Left ventricle myocardium inferior (tissue), 1 donor: ENCODE measurements around the gene SMARCC1. TPM values are rescaled to one million over a fixed set of nuclear protein-coding genes. Genes with fewer than 3 reads are reported as not detected.

Source experiments
- DNase-seq: peaks from one replicate; pipeline ENCODE4 v3.0.0-alpha.2; 2020
- H3K27ac ChIP-seq: fragments of 200-600 bp; replicated peaks from 2 replicates; pipeline ENCODE4 v1.8.0; 2021
- H3K27me3 ChIP-seq: fragments of 200-600 bp; 2 replicates; pipeline ENCODE4 v1.8.0; 2021; ENCODE audit warnings: low read depth
- H3K36me3 ChIP-seq: fragments of 200-600 bp; 2 replicates; pipeline ENCODE4 v1.8.0; 2021
- H3K4me1 ChIP-seq: fragments of 200-600 bp; 2 replicates; pipeline ENCODE4 v1.8.0; 2021
- H3K4me3 ChIP-seq: fragments of 200-600 bp; 2 replicates; pipeline ENCODE4 v1.8.0; 2021; ENCODE audit warnings: mild to moderate bottlenecking, moderate library complexity
- H3K9me3 ChIP-seq: fragments of 200-600 bp; replicated peaks from 2 replicates; pipeline ENCODE4 v1.8.0; 2021
- CTCF ChIP-seq: fragments of 200-600 bp; IDR thresholded peaks from 2 replicates; pipeline ENCODE4 v1.8.0; 2021; ENCODE audit warnings: antibody characterized with exemption, mild to moderate bottlenecking, borderline replicate concordance
- intact Hi-C: fragments of 100-400 bp; cut with micrococcal nuclease; formaldehyde crosslinking; loops from one replicate; pipeline ENCODE4 v1.11.0; 2022
- total RNA-seq: library from RNA; stranded (reverse); fragmentation: NEBNext Ultra II Directional; extraction: Animal tissue kit (Norgen Biotek cat#: 25700); gene quantifications from one replicate; pipeline ENCODE4 v1.2.1, GENCODE V29; 2021
- donor health status: DM: no; HTN: yes; CAD: no; lungs with severe emphysema.

Gene SMARCC1
- total RNA-seq, 1 donor from 2014 or later: 22.9 TPM

- H3K4me1 ChIP-seq: no peaks in the 10 kb centered on the region
- TF ChIP-seq CTCF: no peak
- no peak overlapping the region for H3K4me3 ChIP-seq
- intact Hi-C loops: no loop called here
- H3K27ac ChIP-seq: no peak overlapping the region
- DNase-seq: no peak
- no peaks in the 10 kb centered on the region for H3K9me3 ChIP-seq
- peaks cover 93% of the 10 kb centered on the region for H3K36me3 ChIP-seq
- no peaks in the 10 kb centered on the region for H3K27me3 ChIP-seq
These were observed 150.9 kb downstream of the SMARCC1 start for GRCh38 chr3:47630810-47631209.

DNA sequence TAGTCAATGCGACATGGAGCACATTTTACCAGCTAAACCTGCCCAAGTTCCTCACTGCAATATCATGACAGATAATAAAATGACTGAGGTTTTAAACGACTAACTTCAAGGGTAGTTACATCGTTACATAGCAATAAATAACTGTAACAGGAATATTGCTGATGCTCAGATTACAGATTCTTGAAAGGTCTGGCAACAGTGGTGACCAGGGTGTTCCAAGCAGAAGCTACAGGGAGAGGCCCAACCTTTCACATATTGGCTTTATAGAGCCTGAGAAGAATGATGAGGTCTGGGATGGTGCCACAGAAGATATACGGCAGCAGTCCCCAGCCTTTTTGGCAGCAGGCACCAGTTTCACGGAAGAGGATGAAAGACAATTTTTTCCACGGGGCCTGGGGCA, 151.9 kb downstream of the SMARCC1 start:
- intact Hi-C loops: no loop called here
- Histone ChIP-seq H3K27ac (no peak overlapping the region), H3K36me3 (peaks cover 88% of the 10 kb centered on the region), H3K27me3 (no peaks in the 10 kb centered on the region), H3K4me3 (no peak overlapping the region), H3K4me1 (no peaks in the 10 kb centered on the region), H3K9me3 (no peaks in the 10 kb centered on the region)
- no peak for TF ChIP-seq CTCF
- no peak for DNase-seq

- intact Hi-C loops: no loop called here
- no peak for TF ChIP-seq CTCF
- Histone ChIP-seq H3K4me1 (no peaks in the 10 kb centered on the region), H3K4me3 (no peak overlapping the region), H3K9me3 (no peaks in the 10 kb centered on the region), H3K27ac (no peak overlapping the region), H3K36me3 (peaks cover 83% of the 10 kb centered on the region), H3K27me3 (no peaks in the 10 kb centered on the region)
- DNase-seq: no peak
These were observed 153.3 kb downstream of the SMARCC1 start for GRCh38 chr3:47628426-47628825.

DNA sequence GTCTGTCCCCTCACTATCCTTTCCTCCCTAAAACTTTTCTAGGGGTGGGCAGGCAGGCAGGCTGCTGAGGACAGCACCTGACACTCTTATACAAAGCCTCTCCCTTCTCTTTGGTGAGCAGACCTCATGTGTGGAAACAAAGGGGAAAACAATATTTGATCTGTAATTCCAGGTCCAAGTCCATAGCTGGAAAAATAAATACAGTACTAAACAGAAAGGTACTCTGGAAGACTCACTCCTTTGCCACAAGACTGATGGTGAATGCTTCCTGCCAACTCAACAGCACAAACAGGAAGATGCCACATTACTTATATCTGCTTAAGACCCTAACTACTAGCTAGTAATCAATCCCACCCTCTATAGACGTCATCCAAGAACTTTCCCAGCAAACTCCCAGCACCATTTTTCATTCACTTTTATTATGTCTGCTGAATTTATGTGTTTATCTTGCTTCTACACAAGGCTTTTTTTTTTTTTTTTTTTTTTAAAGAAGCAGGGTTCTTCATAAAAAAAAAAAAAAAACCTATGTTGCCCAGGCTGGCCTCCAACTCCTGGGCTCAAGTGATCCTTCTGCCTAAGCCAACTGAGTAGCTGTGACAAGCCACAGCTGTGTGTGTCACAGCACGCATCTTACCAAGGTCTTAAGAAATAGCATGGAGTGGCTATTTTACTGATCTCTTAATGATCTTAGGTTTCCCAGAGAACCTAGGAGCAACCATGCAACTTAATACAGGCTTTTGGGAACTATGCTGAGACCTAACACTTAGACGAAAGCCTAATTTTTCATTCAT, 158.8 kb downstream of the SMARCC1 start:
- TF ChIP-seq CTCF: no peak
- Histone ChIP-seq H3K36me3 (peaks cover 76% of the 10 kb centered on the region), H3K4me1 (peaks cover 7% of the 10 kb centered on the region), H3K9me3 (no peaks in the 10 kb centered on the region), H3K27me3 (no peaks in the 10 kb centered on the region), H3K4me3 (no peak overlapping the region), H3K27ac (no peak overlapping the region)
- DNase-seq: no peak
- intact Hi-C loops: no loop called here

DNA sequence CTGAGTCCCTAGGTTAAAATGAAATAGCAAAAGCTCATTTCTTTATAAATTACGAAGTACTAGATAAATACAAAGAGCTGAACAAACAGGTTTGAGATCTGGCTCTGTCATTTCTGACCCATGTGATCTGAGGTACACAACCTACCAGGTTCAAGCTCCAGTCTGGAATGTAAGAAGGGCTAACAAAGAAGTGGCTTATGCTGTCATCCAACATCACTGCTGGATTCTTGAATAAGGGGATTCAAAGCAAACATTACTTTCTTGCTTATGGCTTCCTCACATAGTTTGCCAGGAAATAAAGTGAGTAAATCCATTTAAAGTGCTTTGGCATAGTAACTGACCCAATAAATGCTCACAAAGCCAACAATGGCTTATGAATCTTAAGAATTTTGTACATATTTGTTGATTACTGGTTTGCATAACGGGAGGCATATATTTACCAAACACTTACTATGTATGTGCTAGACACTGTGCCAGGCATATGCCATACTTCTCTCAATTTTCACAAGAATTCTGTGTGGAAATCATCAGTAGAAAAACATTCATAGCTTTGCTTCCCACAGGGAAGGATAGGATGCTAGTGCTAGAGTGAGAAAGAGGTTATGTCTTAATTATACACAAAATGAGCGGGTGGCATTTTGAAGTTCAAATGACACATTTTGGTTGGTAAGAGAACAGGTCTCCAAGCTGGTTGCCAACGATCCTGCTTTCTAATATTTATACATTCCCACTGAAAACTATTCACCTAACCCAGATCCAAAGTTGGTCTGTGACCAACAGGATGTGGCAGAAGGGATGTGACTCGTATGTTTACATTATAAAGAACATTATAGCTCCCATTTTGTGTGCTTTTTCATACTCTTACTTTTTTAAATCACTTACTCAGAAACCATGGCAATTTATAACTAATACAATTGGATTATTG, 164.3 kb downstream of the SMARCC1 start:
- H3K4me3 ChIP-seq: no peak overlapping the region
- H3K36me3 ChIP-seq: peaks cover 67% of the 10 kb centered on the region
- no peak overlapping the region for H3K27ac ChIP-seq
- no peaks in the 10 kb centered on the region for H3K27me3 ChIP-seq
- intact Hi-C loops: no loop called here
- TF ChIP-seq CTCF: no peak
- no peak for DNase-seq
- peaks cover 30% of the 10 kb centered on the region for H3K4me1 ChIP-seq
- H3K9me3 ChIP-seq: no peaks in the 10 kb centered on the region
